ENCODE measurements around the gene TIA1. TPM values are rescaled to one million over a fixed set of nuclear protein-coding genes. Genes with fewer than 3 reads are reported as not detected.
"Not testable (repeated sequence)": the region's sequence is repeated elsewhere in the genome, so short reads cannot be mapped to it uniquely, and the experiment has no call there.

Gene TIA1
- total RNA-seq, 1 donor from 2014 or later, result 539 TPM

- peak overlapping the region; percentile 86 for H2AFZ ChIP-seq (replicated peaks)
- no peaks in the 10 kb centered on the region for H3K9me3 Mint-ChIP-seq
- H3K27me3 Mint-ChIP-seq (ENCODE audit: insufficient read depth, low read depth), result peaks cover 4% of the 10 kb centered on the region
- no peak overlapping the region for H3K9ac ChIP-seq
- H3K4me3 ChIP-seq, result peak overlapping the region; percentile 60
- no peak overlapping the region for H3K27ac ChIP-seq
- H3K4me3 Mint-ChIP-seq, result peak overlapping the region; percentile 94
- H3K36me3 ChIP-seq, result no peaks in the 10 kb centered on the region
- TF ChIP-seq EZH2phosphoT487 (IDR thresholded peaks at IDR 0.05) (no peak), EZH2 (IDR thresholded peaks at IDR 0.05) (no peak)
- TF ChIP-seq, protein P1, sequence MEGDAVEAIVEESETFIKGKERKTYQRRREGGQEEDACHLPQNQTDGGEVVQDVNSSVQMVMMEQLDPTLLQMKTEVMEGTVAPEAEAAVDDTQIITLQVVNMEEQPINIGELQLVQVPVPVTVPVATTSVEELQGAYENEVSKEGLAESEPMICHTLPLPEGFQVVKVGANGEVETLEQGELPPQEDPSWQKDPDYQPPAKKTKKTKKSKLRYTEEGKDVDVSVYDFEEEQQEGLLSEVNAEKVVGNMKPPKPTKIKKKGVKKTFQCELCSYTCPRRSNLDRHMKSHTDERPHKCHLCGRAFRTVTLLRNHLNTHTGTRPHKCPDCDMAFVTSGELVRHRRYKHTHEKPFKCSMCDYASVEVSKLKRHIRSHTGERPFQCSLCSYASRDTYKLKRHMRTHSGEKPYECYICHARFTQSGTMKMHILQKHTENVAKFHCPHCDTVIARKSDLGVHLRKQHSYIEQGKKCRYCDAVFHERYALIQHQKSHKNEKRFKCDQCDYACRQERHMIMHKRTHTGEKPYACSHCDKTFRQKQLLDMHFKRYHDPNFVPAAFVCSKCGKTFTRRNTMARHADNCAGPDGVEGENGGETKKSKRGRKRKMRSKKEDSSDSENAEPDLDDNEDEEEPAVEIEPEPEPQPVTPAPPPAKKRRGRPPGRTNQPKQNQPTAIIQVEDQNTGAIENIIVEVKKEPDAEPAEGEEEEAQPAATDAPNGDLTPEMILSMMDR (IDR thresholded peaks at IDR 0.05), result no peak
- H3K9me3 ChIP-seq (ENCODE audit: low read depth), result no peaks in the 10 kb centered on the region
- H3K4me2 ChIP-seq, result peak overlapping the region; percentile 80
- H3K36me3 Mint-ChIP-seq, result no peaks in the 10 kb centered on the region
- peak overlapping the region; percentile 99 for H3K27ac Mint-ChIP-seq
- peaks cover 13% of the 10 kb centered on the region for H3K4me1 Mint-ChIP-seq
- no peaks in the 10 kb centered on the region for H3K4me1 ChIP-seq
- no peaks in the 10 kb centered on the region for H4K20me1 ChIP-seq (ENCODE audit: low read depth)
- peaks cover 24% of the 10 kb centered on the region for H3F3A ChIP-seq (ENCODE audit: low read depth)
- peaks cover 9% of the 10 kb centered on the region for H3K79me2 ChIP-seq (ENCODE audit: low read depth)
- no peaks in the 10 kb centered on the region for H3K27me3 ChIP-seq
- DNase-seq (ENCODE audit: low spot score), result no peak
These were observed 57.1 kb downstream of the TIA1 start for GRCh38 chr2:70191244-70191735.

DNA sequence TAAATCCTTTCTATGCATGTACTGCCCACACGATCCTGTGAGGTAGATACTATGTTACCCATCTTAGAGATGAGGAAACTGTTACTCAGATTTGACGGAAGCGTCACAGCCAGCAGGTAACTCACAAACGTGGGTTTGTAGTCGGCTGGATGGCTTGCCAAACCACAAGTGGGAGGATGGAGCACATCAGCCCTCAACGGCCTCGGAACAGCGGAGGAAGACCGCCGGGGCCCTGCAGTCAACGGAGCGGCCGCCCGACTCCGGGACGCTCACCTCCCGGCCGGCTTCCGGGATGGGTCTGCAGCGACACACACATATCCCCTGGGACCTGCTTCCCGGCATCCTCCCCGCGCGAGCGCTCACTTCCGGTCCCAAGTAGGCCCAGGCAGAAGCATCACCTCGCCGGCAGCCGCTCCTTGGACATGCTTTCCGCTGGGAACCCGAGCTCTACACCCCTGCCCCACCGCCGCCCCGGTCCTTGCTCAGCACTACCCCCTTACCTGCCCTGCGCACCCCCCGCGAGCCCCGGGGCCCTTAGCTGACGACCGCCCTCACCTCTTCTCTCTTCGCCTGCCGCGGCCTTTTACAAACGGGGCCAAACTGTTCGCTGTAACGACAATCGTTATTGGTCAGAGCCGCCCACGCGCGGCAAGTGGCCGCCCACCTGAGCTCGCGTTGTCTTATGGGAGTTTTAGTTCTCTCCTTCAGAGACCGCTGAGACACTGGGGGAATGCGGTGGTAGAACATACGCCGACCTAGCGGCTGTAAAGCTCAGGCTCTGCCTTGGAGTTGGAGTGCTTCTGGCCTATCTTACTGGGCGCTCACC lies 57.8 kb downstream of the TIA1 start, which contains the start of gene C2orf42:
Gene C2orf42, minus strand, starts transcription at position 602 of the 826 bp plus-strand sequence. CDS start 9,034 bp downstream, outside the sequence.
- no peaks in the 10 kb centered on the region for H3K27me3 ChIP-seq
- H3K79me2 ChIP-seq (ENCODE audit: low read depth), result peaks cover 9% of the 10 kb centered on the region
- Mint-ChIP-seq H3K27me3 (ENCODE audit: insufficient read depth, low read depth) (peaks cover 4% of the 10 kb centered on the region), H3K9me3 (no peaks in the 10 kb centered on the region), H3K4me1 (peaks cover 13% of the 10 kb centered on the region), H3K36me3 (no peaks in the 10 kb centered on the region), H3K4me3 (peak within 1 kb of the TSS; percentile 94), H3K27ac (peak within 1 kb of the TSS; percentile 99)
- no peaks in the 10 kb centered on the region for H3K9me3 ChIP-seq (ENCODE audit: low read depth)
- TF ChIP-seq, protein P1 (IDR thresholded peaks at IDR 0.05), result peak; percentile 19
- TF ChIP-seq EZH2 (IDR thresholded peaks at IDR 0.05), result peak; percentile 36
- TF ChIP-seq EZH2phosphoT487 (IDR thresholded peaks at IDR 0.05), result no peak
- H3K27ac ChIP-seq, result peak within 1 kb of the TSS; percentile 78
- H3K36me3 ChIP-seq, result no peaks in the 10 kb centered on the region
- H3K9ac ChIP-seq, result peak within 1 kb of the TSS; percentile 52
- H4K20me1 ChIP-seq (ENCODE audit: low read depth), result no peaks in the 10 kb centered on the region
- H3K4me1 ChIP-seq, result no peaks in the 10 kb centered on the region
- peak; percentile 92 for DNase-seq (ENCODE audit: low spot score)
- peak within 1 kb of the TSS; percentile 86 for H2AFZ ChIP-seq (replicated peaks)
- peaks cover 24% of the 10 kb centered on the region for H3F3A ChIP-seq (ENCODE audit: low read depth)
- H3K4me3 ChIP-seq, result peak within 1 kb of the TSS; percentile 60
- H3K4me2 ChIP-seq, result peak within 1 kb of the TSS; percentile 80

- H3K4me2 ChIP-seq, result no peak overlapping the region
- no peaks in the 10 kb centered on the region for H4K20me1 ChIP-seq (ENCODE audit: low read depth)
- Mint-ChIP-seq H3K27ac (no peak overlapping the region), H3K4me1 (peaks cover 13% of the 10 kb centered on the region), H3K27me3 (ENCODE audit: insufficient read depth, low read depth) (peaks cover 4% of the 10 kb centered on the region), H3K4me3 (peak overlapping the region; percentile 31), H3K9me3 (no peaks in the 10 kb centered on the region), H3K36me3 (no peaks in the 10 kb centered on the region)
- TF ChIP-seq, protein P1 (IDR thresholded peaks at IDR 0.05), result no peak
- TF ChIP-seq EZH2 (IDR thresholded peaks at IDR 0.05) (no peak), EZH2phosphoT487 (IDR thresholded peaks at IDR 0.05) (no peak)
- H3K27ac ChIP-seq, result no peak overlapping the region
- peaks cover 24% of the 10 kb centered on the region for H3F3A ChIP-seq (ENCODE audit: low read depth)
- no peaks in the 10 kb centered on the region for H3K4me1 ChIP-seq
- H3K9me3 ChIP-seq (ENCODE audit: low read depth), result no peaks in the 10 kb centered on the region
- H3K27me3 ChIP-seq, result no peaks in the 10 kb centered on the region
- peaks cover 9% of the 10 kb centered on the region for H3K79me2 ChIP-seq (ENCODE audit: low read depth)
- no peak overlapping the region for H3K9ac ChIP-seq
- H3K4me3 ChIP-seq, result no peak overlapping the region
- no peak for DNase-seq (ENCODE audit: low spot score)
- H2AFZ ChIP-seq (replicated peaks), result no peak overlapping the region
- H3K36me3 ChIP-seq, result no peaks in the 10 kb centered on the region
These were observed 60.0 kb downstream of the TIA1 start for GRCh38 chr2:70188460-70188859.

GRCh38 chr2:70187170-70187569 lies 61.3 kb downstream of the TIA1 start:
- peaks cover 22% of the 10 kb centered on the region for H3F3A ChIP-seq (ENCODE audit: low read depth)
- not testable (repeated sequence) for H3K27ac Mint-ChIP-seq; H3K27me3 Mint-ChIP-seq (ENCODE audit: insufficient read depth, low read depth); H4K20me1 ChIP-seq (ENCODE audit: low read depth); H3K27me3 ChIP-seq; H3K79me2 ChIP-seq (ENCODE audit: low read depth); H3K27ac ChIP-seq; H3K9me3 Mint-ChIP-seq; H3K36me3 ChIP-seq; H2AFZ ChIP-seq (replicated peaks); H3K4me3 ChIP-seq; H3K36me3 Mint-ChIP-seq; H3K9me3 ChIP-seq (ENCODE audit: low read depth); H3K4me3 Mint-ChIP-seq; DNase-seq (ENCODE audit: low spot score); H3K4me1 ChIP-seq; H3K9ac ChIP-seq; H3K4me2 ChIP-seq
- peaks cover 13% of the 10 kb centered on the region for H3K4me1 Mint-ChIP-seq
